Measurements from ENCODE around the gene LCA5.
"Not testable (repeated sequence)": the region's sequence is repeated elsewhere in the genome, so short reads cannot be mapped to it uniquely, and the experiment has no call there.

Gene LCA5

DNA sequence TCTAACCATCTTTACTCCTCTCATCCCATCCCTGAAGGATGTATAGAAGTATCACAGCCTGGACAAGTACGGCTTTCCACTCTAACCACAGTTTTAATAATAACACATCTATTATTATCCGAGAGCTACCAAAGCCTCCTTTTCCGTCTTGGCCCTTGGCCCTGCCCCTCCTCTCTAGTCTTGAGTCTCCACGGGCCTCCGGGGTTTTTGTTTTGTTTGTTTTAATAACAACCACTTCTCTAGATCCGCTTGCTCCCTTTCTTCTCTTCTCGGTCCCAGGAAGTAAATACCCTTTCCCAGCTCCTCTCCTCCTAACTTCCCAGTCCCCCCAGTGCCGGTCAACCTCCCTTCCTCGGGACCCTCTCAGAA lies 661 bp downstream of the LCA5 start:
- DNase-seq = no peak

DNA sequence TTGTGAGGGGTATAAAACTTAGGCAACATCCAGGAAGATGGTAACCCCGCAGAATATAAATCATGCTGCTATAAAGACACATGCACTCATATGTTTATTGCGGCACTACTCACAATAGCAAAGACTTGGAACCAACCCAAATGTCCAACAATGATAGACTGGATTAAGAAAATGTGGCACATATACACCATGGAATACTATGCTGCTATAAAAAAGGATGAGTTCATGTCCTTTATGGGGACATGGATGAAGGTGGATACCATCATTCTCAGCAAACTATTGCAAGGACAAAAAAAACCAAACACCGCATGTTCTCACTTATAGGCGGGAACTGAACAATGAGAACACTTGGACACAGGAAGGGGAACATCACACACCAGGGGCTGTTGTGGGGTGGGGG lies 7.7 kb downstream of the LCA5 start:
- DNase-seq = not testable (repeated sequence)

DNA sequence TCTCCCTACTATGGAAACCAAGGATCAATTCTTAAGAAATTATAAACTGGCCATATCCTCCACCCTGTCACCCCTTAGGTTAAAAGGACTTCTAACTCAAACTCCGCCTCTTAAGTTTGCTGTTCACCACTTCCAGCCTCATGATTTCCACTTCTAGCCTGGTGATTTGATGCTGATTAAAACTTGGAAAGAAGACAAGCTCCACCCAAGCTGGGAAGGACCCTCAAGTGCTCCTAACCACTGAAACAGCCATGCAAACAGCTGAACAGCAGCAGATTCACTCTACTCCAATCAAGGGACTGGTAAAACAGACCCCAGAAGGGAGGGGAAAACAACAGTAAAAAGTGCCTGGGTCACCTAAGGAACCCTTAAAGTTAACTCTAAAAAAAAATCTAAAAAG lies 10.3 kb downstream of the LCA5 start:
- DNase-seq = no peak

DNA sequence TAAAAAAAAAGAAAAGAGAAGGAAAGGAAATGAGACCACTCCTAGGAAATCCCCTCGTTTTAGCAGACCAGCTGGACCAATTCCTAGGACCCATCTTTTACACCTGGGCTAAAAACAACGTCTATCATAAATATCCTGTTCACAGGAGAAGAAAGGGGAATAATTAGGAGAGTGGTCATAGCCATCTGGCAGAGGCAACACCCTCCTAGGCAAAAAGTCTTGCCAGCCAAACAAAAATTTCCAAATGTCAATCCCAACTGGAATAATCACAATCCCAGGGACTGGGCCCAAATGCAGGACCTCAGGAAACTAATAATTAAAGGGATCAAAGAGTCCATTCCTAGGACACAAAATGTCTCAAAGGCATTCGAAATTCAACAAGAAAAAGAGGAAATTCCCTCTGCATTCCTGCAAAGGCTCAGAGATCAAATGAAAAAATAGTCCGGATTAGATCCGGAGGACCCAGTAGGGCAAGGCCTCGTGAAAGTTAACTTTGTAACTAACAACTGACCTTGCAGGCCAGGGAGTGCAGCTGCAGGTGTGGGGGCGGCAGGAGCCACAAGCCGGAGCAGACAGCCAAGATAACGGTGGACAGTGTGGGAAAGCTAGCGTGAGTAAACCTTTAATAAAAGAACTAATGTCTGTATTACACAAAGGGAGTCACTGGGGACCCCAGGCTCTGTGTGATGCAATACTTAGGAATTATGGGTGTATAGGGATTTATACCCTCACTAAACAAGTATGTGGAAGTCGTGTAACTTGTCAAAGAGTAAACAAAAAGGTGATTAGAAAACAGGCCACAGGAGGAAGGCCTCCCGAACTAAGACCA lies 11.7 kb downstream of the LCA5 start:
- DNase-seq = no peak

DNA sequence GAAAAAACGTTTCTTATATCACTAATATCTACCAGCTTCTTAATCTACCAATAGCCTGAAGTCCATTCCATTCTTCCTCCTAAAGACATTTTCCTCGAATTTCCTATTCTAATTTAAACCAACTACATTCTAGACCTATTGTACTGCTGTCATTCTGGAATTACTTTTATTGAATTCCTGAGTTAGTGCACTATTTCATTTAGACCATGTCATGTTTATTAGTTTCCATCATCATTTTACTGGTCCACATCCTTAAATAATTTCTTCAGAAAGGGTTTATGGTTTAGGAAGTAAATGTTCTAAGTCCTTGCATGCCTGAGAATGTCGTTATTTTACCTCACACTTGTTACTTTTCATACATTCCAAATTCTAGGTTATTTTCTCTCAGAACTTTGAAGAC lies 13.2 kb downstream of the LCA5 start:
- no peak for DNase-seq

DNA sequence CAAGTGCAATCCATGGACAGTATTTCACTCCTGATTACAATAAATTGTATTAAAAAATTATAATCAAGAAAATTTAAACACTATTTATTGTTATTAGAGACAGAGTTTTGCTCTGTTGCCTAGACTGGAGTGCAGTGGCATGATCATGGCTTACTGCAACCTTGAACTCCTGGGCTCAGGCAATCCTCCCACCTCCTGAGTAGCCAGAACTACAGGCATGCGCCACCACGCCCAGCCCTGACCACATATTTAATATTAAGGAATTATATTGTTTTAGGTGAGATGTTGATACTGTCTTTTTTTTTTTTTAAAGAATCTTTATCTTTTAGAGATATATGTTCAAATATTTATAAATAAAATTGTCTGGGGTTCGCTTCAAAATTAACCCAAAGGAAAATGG lies 14.6 kb downstream of the LCA5 start:
- no peak for DNase-seq

DNA sequence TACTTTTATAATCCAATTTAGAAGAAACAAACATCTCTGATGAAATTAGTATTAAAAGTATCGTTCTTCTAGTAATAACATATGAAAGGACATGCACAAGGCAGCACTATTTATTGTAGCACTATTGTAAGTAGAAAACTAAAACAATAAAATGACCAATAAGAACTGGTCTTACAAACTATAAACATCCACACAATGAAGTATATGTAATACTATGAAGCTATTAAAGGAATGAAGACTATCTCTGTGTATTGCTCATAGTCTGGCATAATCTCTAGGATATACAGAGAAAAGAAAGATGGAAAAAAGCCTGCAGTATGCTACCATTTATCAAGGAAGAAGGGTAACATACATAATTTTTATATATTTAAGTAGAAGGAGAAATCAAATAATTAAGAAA lies 16.7 kb downstream of the LCA5 start:
- no peak for DNase-seq

DNA sequence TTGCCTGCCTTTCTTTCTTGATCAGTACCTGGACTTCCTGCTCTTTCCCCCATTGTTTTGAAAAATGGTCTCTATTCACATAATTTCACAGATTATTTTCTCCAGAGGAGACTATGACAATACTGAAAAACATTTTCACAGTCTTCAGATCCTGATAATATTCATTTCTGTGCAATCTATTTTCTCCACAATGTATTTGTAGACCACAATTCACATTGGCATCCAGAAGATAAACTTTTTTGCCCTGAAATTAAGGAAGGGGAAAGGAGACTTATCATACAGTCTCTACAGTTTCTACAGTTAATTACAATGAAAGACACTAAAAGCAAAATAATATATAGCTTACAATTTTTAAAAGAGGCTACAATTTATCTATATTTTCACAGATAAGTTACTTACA lies 18.4 kb downstream of the LCA5 start:
- no peak for DNase-seq

DNA sequence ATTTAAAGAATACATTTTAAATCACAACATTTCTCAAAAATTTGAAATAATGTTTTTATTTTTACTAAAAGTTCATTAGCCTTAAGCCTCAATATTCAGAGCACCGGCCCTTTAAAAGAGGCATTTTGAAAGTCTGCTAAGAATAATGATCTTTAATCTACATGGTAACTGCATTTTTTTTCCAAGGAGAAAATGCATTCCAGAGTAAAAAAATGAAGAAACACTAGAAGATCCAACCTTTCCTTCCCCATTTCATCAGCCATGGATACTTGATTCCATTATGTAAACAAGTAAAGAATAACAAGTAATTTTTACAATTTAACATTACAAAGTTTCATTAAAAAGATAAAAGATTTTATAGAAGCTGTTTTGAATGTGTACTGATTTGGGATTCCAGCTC lies 21.8 kb downstream of the LCA5 start:
- no peak for DNase-seq

DNA sequence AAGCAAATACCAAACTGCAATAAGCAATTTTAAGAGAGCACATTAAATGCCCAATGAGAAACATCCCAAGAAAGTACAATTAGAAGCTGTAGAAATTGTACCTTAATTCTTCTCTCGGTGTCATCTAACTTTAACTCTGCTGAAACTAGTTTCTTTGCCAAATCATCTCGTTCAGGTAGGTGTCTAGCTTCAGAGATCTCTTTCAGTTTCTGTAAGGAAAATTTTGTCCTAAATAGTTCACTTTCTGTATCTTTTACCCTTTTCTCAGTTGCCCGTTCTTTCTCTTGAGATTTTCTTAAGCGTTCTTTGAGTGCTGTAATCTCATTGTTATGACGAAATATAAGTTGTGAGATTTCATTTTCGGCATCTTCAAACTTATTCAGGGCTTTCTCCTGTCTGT lies 24.1 kb downstream of the LCA5 start:
- no peak for DNase-seq

DNA sequence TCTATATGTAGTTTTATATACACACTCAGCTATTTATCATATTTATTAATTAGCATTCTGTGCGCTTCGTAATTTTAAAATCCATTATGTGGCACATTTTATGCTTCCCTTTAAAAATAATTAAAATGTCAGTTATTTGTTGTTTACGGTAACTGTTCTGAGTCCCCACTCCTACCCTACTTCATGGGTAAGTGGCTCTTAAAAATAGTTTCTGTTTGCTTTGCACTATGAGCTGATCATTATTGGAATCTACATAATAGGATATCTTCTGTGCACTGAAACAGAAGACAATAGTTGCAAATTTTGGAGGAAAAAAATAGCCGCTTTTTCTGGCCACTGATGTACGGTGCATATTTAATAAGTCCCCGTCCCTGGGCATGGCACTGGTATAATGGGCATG lies 25.2 kb downstream of the LCA5 start:
- DNase-seq = no peak

DNA sequence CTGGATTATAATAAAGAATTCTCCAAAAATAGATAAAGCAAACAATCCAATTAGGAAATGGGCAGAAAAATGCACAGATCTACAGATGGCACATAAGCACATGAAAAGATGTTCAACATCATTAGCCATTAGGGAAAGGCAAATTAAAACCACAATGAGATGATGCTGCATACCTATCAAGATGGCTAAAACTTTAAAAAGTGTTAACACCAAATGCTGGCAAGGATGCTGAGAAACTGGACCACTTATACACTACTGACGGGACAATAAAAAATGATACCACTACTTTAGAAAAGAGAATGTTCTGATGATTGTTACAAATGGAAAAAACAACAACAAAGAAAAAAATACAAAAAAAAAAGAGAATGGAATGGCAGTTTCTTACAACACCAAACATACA lies 26.5 kb downstream of the LCA5 start:
- DNase-seq = no peak

DNA sequence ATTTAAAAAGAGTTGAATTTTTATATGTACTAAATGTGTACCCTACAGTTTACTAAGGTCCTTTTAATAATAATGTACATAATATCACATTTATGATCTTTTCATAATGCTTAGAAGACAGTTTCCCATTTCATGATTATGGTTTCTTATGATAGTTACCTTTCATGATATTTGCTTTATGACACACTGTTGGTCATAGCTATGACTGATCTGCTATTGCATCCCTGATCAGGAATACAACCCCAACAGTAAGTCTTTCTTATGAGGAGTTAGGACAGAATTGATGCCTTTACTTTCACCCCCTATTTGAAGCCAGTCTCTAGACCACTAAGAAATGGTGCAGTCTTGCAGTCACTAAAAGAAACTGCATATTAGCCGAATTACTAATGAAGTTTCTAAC lies 31.0 kb downstream of the LCA5 start:
- no peak for DNase-seq

DNA sequence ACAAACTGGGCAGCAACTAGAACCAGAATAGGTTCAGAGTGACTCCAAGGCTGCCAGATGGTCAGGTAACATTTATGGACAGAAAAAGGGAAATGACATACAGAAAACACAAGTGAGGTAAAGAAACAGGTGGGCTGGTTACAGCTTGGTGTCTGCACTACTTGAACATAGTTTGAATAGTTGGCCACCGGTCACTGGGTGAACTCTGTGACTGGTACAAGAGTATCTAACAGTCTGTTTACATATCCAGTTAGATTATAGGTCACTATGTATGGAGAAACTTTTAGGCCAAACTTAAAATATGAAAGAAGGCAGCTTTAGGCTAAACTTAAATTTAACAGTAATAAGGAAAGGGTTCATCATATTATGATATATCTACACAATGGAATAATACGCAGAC lies 32.9 kb downstream of the LCA5 start:
- no peak for DNase-seq

DNA sequence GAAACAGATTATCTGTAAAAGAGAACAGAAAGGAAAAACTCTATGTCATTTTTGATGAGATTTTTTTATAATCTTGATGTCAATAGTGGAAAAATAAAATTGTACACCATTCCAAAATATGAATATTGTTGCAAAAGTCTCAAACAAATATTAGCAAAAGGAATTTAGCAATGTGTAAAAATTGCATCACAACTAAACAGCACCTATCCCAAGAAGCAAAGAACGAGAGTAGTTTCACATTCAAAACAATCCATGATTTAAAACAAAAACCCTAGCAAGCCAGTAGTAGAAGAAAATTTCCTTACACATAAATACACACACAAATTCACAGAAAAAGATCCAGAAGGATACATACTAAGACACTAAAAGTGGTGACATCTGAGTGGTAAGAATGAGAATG lies 38.4 kb downstream of the LCA5 start:
- no peak for DNase-seq

DNA sequence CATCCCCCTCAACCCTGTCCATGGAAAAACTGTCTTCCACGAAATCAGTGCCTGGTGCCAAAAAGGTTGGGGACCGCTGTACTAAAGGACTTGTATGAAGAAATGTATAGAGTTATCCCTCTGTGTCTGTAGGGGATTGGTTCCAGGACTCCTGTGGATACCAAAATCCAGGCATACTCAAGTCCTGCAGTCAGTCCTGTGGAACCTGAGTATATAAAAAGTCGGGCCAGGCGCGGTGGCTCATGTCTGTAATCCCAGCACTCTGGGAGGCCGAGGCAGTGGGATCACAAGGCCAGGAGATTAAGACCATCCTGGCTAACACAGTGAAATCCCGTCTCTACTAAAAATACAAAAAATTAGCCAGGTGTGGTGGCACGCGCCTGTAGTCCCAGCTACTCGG lies 42.0 kb downstream of the LCA5 start:
- no peak for DNase-seq

DNA sequence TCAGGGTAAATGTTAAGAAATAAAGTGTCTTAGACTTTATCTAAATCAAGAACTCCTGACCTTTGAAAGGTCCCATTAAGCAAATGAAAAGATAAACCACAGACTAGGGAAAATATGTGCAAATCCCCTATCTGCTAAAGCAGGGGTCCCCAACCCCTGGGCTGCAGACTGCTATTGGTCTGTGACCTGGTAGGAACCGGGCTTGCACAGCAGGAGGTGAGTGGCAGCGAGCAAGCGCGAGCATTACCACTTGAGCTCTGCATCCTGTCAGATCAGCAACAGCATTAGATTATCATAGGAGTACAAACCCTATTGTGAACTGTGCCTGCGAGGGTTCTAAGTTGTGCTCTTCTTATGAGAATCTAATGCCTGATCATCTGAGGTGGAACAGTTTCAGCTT lies 42.4 kb downstream of the LCA5 start:
- DNase-seq = no peak

DNA sequence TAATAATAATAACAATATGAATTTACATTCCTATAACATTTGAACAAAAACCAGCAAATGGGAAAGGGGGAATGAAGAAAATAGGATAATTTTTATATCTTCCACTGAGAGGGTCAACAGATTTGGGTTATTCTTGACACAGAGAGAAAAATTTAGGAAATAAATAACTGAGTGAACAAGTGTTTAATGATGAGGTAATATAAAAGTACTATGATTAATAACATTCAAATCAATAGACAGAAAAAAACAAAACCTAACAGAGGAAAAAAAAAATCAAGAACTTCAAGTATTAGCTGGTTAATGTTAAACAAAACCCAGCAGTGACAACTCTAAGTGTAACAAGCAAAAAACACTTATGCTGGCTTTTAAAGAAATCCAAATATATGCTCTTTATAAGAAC lies 66.5 kb downstream of the LCA5 start:
- no peak for DNase-seq

DNA sequence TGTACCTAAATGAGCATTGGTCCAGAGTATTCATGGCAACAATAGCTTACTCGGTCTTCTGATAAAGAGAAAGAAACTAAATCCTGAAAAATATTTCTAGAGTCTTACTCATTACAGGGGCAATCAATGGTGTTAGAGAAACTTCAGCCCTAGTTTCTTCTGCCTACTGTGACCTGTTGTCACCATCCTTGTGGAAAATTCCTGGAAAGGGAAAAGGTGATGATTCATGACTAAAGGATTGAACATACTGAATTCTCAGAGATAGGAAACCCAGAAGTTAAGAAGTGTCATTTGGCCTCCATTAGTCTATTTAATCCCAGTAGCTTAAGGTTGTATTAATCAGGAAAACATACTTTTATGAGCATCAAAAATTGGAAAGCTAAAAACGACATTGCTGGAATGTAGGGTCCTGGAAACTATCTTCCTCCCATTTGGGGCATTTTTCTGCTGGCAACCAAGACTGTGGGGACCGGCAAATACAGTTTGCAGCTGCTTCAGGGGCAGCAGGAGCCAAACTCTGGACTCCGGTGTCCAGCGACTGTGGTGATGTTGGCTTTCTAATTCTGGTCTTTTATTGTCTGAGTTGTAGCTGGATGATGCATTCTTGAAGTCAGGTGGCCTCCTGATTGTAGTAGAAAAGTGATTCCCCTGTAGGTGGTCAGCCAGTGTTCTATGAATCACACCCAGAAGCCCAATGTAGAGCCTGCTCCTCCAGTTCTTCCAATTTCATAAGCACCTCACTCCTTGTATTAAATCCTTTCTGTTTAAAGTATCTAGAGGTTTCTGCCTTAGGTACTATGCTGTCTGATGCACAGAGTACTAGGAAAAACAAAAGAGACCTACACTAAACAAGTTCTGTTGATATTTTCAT lies 67.6 kb downstream of the LCA5 start:
- no peak for DNase-seq

DNA sequence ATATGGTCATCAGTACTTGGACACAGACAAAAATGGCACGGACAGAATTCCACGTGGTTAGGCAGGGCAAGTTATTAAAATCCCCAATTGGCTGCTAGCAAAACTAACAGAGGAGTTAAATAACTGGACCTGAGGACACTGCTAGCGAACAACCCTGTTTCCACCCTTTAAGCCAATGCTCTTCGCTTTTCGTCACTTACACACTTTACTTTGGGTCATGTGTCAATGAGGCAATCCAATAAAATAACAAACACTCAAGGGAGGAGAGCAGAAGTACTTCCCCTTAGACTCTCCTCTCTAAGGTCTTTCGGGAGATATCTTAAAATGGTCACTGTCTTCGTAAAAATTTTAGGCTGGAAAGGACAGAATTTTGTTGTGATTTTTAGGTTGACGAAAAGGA lies 68.6 kb downstream of the LCA5 start:
- no peak for DNase-seq

DNA sequence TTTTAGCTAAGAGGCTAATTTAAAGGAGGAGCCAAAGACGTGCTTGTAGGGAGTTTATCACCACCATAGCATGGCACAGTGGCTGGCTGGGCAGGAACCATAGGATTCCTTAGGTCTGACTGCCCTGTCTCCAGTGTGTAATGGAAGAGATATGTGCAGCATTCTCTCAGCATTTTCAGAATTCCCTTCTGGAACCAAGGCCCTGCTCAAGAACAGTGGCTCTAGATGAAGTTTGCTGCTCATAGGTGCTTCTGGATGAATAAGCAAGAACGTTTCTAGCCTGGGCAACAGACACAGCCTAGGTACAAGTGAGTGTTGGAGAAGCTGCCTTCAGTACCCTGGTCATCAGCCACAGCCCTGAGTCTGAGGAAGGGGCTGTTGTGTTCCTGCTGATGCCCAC lies 69.1 kb downstream of the LCA5 start:
- no peak for DNase-seq

DNA sequence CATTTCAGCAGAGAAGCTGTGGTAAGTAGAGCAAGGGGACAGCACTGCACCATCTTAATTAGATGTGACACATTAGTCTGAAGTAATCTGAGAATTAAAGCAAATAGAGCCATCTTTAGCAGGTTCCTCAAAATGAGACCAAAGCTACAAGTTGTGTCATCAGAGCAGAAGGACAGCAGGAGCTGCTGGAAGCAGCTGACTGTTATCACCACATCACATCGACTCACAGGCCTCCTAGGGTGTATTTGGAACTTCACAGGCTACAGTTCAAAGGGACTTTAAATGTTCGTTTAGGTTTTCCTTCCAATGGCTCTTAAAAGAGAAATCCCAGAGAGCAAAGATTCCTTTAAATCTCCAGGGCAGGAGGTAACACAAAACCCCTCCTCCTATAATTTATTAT lies 69.5 kb downstream of the LCA5 start:
- no peak for DNase-seq

DNA sequence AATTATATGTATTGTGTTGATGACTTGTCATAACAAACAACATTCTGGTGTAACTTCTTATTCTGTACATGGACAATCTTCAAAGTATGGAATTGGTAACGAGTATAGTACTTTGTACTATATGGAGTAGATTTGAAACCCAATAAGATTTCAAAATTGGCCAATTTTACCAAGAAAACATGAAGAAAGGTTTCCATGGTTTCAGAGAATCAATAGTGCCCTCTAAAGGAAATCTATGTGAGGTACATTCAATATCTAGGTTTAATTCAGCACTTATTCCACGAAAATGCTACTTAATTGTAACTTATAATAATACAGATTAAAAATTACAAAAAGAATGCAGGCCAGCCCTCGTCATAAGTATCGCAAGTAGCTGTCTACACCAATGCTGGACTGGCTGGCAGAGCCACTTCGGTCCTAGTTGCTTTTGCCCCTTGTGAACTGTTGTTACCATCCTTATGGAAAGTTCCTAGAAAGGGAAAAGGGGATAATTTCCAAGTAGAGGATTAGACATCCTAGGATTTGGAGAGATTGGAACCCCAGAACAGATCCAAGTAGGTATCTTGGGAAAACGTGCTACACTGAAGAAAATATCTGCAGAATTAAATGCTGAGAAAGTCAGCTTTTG lies 70.9 kb downstream of the LCA5 start:
- DNase-seq = no peak

DNA sequence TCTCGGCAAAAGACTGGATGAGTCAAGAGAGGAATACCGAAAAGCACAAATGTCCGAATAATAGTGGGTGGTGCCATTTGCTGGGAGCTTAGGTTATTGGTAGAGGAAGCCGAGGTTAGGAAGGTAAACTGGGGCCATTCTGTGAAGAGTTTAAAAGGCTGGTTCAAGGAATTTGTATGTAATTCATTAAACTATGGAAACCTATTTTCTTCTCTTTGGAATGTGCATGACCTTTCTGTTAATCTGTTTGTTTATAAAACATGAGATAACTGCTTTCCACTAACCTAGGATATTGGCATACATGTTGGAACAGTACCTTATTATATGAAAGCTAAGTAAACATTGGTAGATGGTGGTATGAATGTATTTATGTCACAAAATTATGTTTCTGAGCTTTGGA lies 71.8 kb downstream of the LCA5 start:
- DNase-seq = no peak
